Measurements from ENCODE around the gene TRAPPC10. TPM values are rescaled to one million over a fixed set of nuclear protein-coding genes. Genes with fewer than 3 reads are reported as not detected.

TRAPPC10 gene
- total RNA-seq, 1 experiment from 2014 or later, result 28.8 TPM

DNA sequence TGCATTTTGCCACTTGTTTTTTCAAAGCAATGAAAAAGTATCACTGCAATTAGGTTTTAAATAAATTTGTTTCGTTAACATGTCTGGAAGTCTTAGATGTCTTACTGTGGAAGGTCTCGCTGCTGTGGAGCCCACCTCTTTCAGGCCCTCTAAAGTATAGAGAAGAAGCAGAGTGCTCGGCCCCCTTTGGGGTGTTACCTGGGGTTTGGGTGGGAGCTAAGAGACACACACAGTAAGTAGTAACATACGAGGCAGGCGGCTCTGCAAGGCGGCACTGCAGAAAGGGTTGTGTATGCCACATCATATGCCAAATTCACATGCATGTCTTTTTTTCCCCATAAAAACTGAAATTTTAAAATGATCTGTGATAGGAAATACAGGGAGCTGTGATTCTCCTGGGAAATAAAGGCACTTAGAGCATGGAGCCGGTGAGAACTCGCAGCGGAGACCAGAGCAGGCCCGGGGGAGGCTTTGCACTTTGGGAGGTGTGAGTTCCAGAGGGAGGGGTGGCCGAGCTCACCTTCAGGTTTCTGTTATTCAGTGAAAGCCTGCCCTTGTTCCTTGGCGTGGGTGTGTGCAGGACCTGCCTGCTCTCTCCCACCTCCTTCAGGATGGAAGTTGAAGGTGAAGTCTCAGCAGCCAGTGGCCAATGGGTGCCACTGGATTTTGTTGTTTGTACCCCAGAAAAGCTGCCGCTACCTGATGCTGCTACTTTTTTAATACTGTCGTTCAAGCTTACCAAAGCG is 59.4 kb downstream of the TRAPPC10 start:
- CTCF ChIA-PET, result no interaction called here
- no peak overlapping the region for H3K27ac Mint-ChIP-seq (ENCODE audit: unreplicated experiment)

DNA sequence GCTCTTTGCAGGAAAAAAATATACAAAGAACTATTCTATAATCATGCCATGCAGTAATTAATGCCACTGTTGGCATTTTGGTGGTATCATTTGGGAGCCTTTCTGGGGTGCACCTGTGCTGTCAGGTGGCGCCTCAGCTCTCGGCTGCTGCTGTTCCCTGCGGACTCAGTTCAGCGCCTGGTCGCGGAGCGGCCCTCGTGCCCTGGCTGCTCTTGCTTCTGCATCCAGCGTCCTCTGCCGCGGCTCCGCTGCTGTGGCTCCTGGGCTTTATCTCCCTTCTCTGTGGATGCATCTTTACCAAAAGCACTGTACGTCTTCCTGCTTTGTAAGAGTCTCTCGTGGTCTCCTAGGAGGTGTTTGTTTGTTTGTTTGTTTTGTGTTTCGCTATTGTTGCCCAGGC is 60.0 kb downstream of the TRAPPC10 start:
- H3K27ac Mint-ChIP-seq (ENCODE audit: unreplicated experiment), result no peak overlapping the region
- no peaks in the 10 kb centered on the region for H3K4me1 Mint-ChIP-seq (ENCODE audit: low read depth, unreplicated experiment)
- H3K36me3 Mint-ChIP-seq (ENCODE audit: insufficient read depth, unreplicated experiment), result peaks cover 9% of the 10 kb centered on the region
- no TSS peak for BruUV-seq (replicated peaks)
- CTCF ChIA-PET, result no interaction called here
- no peaks in the 10 kb centered on the region for H3K27me3 Mint-ChIP-seq (ENCODE audit: unreplicated experiment)
- no peaks in the 10 kb centered on the region for H3K9me3 Mint-ChIP-seq (ENCODE audit: low read depth, unreplicated experiment)
- TF ChIP-seq, protein P1, sequence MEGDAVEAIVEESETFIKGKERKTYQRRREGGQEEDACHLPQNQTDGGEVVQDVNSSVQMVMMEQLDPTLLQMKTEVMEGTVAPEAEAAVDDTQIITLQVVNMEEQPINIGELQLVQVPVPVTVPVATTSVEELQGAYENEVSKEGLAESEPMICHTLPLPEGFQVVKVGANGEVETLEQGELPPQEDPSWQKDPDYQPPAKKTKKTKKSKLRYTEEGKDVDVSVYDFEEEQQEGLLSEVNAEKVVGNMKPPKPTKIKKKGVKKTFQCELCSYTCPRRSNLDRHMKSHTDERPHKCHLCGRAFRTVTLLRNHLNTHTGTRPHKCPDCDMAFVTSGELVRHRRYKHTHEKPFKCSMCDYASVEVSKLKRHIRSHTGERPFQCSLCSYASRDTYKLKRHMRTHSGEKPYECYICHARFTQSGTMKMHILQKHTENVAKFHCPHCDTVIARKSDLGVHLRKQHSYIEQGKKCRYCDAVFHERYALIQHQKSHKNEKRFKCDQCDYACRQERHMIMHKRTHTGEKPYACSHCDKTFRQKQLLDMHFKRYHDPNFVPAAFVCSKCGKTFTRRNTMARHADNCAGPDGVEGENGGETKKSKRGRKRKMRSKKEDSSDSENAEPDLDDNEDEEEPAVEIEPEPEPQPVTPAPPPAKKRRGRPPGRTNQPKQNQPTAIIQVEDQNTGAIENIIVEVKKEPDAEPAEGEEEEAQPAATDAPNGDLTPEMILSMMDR (IDR thresholded peaks at IDR 0.05; ENCODE audit: unreplicated experiment), result no peak
- DNase-seq, result no peak
- no peak overlapping the region for H3K4me3 Mint-ChIP-seq (ENCODE audit: low read depth, unreplicated experiment)
- intact Hi-C loops (cut with micrococcal nuclease; ENCODE audit: unreplicated experiment), result no loop called here

More for the DNA sequence above, 59.4 kb downstream of the TRAPPC10 start:
- DNase-seq, result no peak
- no TSS peak for BruUV-seq (replicated peaks)
- Mint-ChIP-seq H3K9me3 (ENCODE audit: low read depth, unreplicated experiment) (no peaks in the 10 kb centered on the region), H3K36me3 (ENCODE audit: insufficient read depth, unreplicated experiment) (peaks cover 9% of the 10 kb centered on the region), H3K4me3 (ENCODE audit: low read depth, unreplicated experiment) (no peak overlapping the region), H3K4me1 (ENCODE audit: low read depth, unreplicated experiment) (no peaks in the 10 kb centered on the region), H3K27me3 (ENCODE audit: unreplicated experiment) (no peaks in the 10 kb centered on the region)
- TF ChIP-seq, protein P1 (IDR thresholded peaks at IDR 0.05; ENCODE audit: unreplicated experiment), result no peak
- intact Hi-C loops (cut with micrococcal nuclease; ENCODE audit: unreplicated experiment), result no loop called here

DNA sequence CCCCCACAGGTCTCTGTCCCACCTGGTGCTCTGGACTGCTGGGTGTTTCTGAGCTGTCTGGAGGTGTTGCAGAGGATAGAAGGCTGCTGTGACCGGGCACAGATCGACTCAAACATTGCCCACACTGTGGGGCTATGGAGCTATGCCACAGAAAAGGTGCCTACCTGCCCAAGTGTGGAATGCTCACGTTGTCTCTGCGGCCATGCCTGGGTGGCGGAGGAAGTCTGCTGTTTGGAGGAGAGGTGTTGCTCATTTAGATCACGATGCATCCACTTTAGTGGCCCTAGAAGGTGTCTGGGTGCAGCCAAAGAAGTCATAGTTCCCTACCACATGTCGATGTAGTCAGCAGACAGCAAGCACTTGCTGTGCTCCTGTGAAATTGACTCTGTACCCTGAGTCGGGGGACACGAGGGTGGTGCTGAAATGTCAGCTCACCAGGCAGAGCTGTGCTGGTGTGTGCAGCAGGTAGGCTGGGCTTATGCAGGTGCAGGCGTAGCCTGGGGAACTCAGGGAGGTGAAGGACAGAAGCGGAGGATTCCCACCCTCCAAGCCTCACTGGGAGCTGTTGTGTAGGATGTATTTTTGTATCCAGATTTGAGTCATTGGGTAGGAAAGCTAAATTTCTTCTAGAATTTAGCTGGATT is 62.3 kb downstream of the TRAPPC10 start:
- intact Hi-C loops (cut with micrococcal nuclease; ENCODE audit: unreplicated experiment), result no loop called here

DNA sequence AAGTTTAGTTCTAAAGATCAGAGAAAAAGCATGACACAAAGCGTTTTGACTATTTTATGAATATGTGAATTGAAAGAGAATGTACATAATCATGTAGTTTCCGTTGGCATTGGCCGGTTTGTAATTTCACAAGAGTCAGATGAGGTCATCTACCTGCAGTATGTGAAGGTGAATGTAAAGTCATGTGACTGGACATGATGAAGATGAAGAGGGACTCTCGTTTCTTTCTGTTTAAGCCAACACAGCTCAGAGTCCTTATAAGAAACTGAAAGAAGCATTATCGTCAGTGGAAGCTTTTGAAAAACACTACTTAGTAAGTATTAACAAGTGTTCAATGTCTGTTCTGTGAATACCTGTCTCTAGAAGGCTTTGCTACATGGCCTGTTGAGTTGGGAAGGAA is 64.2 kb downstream of the TRAPPC10 start:
- H3K4me3 Mint-ChIP-seq (ENCODE audit: low read depth, unreplicated experiment), result no peak overlapping the region
- no TSS peak for BruUV-seq (replicated peaks)
- intact Hi-C loops (cut with micrococcal nuclease; ENCODE audit: unreplicated experiment), result no loop called here
- DNase-seq, result no peak
- peaks cover 12% of the 10 kb centered on the region for H3K36me3 Mint-ChIP-seq (ENCODE audit: insufficient read depth, unreplicated experiment)
- H3K4me1 Mint-ChIP-seq (ENCODE audit: low read depth, unreplicated experiment), result no peaks in the 10 kb centered on the region
- CTCF ChIA-PET, result no interaction called here
- H3K27me3 Mint-ChIP-seq (ENCODE audit: unreplicated experiment), result no peaks in the 10 kb centered on the region
- H3K9me3 Mint-ChIP-seq (ENCODE audit: low read depth, unreplicated experiment), result no peaks in the 10 kb centered on the region
- TF ChIP-seq, protein P1 (IDR thresholded peaks at IDR 0.05; ENCODE audit: unreplicated experiment), result no peak
- H3K27ac Mint-ChIP-seq (ENCODE audit: unreplicated experiment), result no peak overlapping the region

More for the DNA sequence above, 62.3 kb downstream of the TRAPPC10 start:
- no peak for DNase-seq
- H3K36me3 Mint-ChIP-seq (ENCODE audit: insufficient read depth, unreplicated experiment), result peaks cover 7% of the 10 kb centered on the region
- no peaks in the 10 kb centered on the region for H3K27me3 Mint-ChIP-seq (ENCODE audit: unreplicated experiment)
- H3K9me3 Mint-ChIP-seq (ENCODE audit: low read depth, unreplicated experiment), result no peaks in the 10 kb centered on the region
- BruUV-seq (replicated peaks), result no TSS peak
- no peak overlapping the region for H3K27ac Mint-ChIP-seq (ENCODE audit: unreplicated experiment)
- TF ChIP-seq, protein P1 (IDR thresholded peaks at IDR 0.05; ENCODE audit: unreplicated experiment), result no peak
- no peaks in the 10 kb centered on the region for H3K4me1 Mint-ChIP-seq (ENCODE audit: low read depth, unreplicated experiment)
- no peak overlapping the region for H3K4me3 Mint-ChIP-seq (ENCODE audit: low read depth, unreplicated experiment)
- CTCF ChIA-PET, result no interaction called here

Data from Calu3 (cell line).